GM12878 (cell line): ENCODE results near the gene NCAPH2. TPM values are rescaled to one million over a fixed set of nuclear protein-coding genes. Genes with fewer than 3 reads are reported as not detected.

Source experiments
- CHD1 ChIP-seq: IDR thresholded peaks from 2 replicates; pipeline ENCODE4 v1.6.1; 2012; ENCODE audit warnings: low read depth, low read length, improper control_type of control experiment
- CUX1 ChIP-seq: IDR thresholded peaks from 2 replicates; pipeline ENCODE4 v1.6.1; 2012; ENCODE audit warnings: improper control_type of control experiment, low read depth, low read length; ENCODE audit not compliant: insufficient replicate concordance
- ESRRA ChIP-seq: IDR thresholded peaks from 2 replicates; pipeline ENCODE4 v1.6.1; 2012; ENCODE audit warnings: mild to moderate bottlenecking, low read length, improper control_type of control experiment
- HDGF ChIP-seq: fragments of 450-650 bp; IDR thresholded peaks from 2 replicates; pipeline ENCODE4 v1.6.1; 2016; ENCODE audit warnings: antibody characterized with exemption
- IRF3 ChIP-seq: fragments of 450-650 bp; IDR thresholded peaks from 2 replicates; pipeline ENCODE4 v1.6.1; 2014; ENCODE audit warnings: mild to moderate bottlenecking
- JUNB ChIP-seq: IDR thresholded peaks from 2 replicates; pipeline ENCODE4 v1.6.1; 2016; ENCODE audit warnings: antibody characterized with exemption, mild to moderate bottlenecking
- MTA2 ChIP-seq: fragments of 450-650 bp; IDR thresholded peaks from 2 replicates; pipeline ENCODE4 v1.6.1; 2016; ENCODE audit warnings: low read depth, mild to moderate bottlenecking, moderate library complexity
- NR2C1 ChIP-seq: fragments of 450-650 bp; IDR thresholded peaks from 2 replicates; pipeline ENCODE4 v1.6.1; 2017; ENCODE audit warnings: antibody characterized with exemption, mild to moderate bottlenecking, moderate library complexity
- PAX8 ChIP-seq: fragments of 450-650 bp; IDR thresholded peaks from 2 replicates; pipeline ENCODE4 v1.6.1; 2017; ENCODE audit warnings: mild to moderate bottlenecking, moderate library complexity
- POLR2AphosphoS2 ChIP-seq: IDR thresholded peaks from 2 replicates; pipeline ENCODE4 v1.6.1; 2011; ENCODE audit warnings: low read depth, mild to moderate bottlenecking, low read length, improper control_type of control experiment, moderate library complexity
- POU2F2 ChIP-seq: IDR thresholded peaks from 3 replicates; pipeline ENCODE4 v1.6.1; 2011; ENCODE audit warnings: low read depth, mild to moderate bottlenecking, low read length, borderline replicate concordance
- RAD21 ChIP-seq: IDR thresholded peaks from 2 replicates; pipeline ENCODE4 v1.6.1; 2011; ENCODE audit warnings: mild to moderate bottlenecking, low read depth, low read length, moderate library complexity; ENCODE audit not compliant: insufficient read depth
- SMAD1 ChIP-seq: fragments of 450-650 bp; IDR thresholded peaks from 2 replicates; pipeline ENCODE4 v1.6.1; 2018; ENCODE audit warnings: mild to moderate bottlenecking, low read depth; ENCODE audit not compliant: partially characterized antibody
- STAT3 ChIP-seq: IDR thresholded peaks from 2 replicates; pipeline ENCODE4 v1.6.1; 2011; ENCODE audit warnings: low read depth, low read length, improper control_type of control experiment
- SUZ12 ChIP-seq: fragments of 200-600 bp; sonication (generic); IDR thresholded peaks from one replicate; pipeline ENCODE4 v1.6.1; 2018; ENCODE audit warnings: antibody characterized with exemption, mild to moderate bottlenecking; ENCODE audit not compliant: unreplicated experiment
- TCF12 ChIP-seq: IDR thresholded peaks from 2 replicates; pipeline ENCODE4 v1.6.1; 2011; ENCODE audit warnings: low read depth, mild to moderate bottlenecking, low read length
- ZZZ3 ChIP-seq: IDR thresholded peaks from 2 replicates; pipeline ENCODE4 v1.6.1; 2011; ENCODE audit warnings: low read depth; ENCODE audit not compliant: control insufficient read depth, insufficient read length
- polyA plus RNA-seq, 11 experiments: library from polyadenylated mRNA; depleted of rRNA in 4 of 11; unstranded in 6 of 11; stranded (reverse) in 5 of 11; fragments of >200 nt; fragmentation: Nextera tagmentation in 4 of 11; fragmentation: Illumina TruSeq in 1 of 11; extraction: Ambion mirVana in 4 of 11; extraction: Trizol in 1 of 11; gene quantifications; 1 replicate in 1 of 11; 2 replicates in 10 of 11; pipeline versions ENCODE4 v1.2.1 to v1.2.3, GENCODE V29; 2011 to 2016; ENCODE audit warnings: inconsistent platforms in 2 of 11, missing spikeins in 2 of 11, low read depth in 1 of 11
- total RNA-seq, 4 experiments: library from RNA; depleted of rRNA in 3 of 4; stranded (reverse); fragments of >200 nt in 3 of 4; fragmentation: Illumina TruSeq in 1 of 4; extraction: Trizol in 1 of 4; gene quantifications; 2 replicates each; pipeline versions ENCODE4 v1.2.1 to v1.2.3, GENCODE V29; 2013 to 2021
- TF ChIP-seq, protein P1 (sequence below): IDR thresholded peaks from 2 replicates; pipeline ENCODE4 v1.6.1; 2012; ENCODE audit warnings: mild to moderate bottlenecking, low read depth, low read length
- TF ChIP-seq, protein P2 (sequence below): fragments of 450-650 bp; IDR thresholded peaks from 2 replicates; pipeline ENCODE4 v1.6.1; 2018; ENCODE audit warnings: mild to moderate bottlenecking, low read depth, moderate library complexity; ENCODE audit not compliant: partially characterized antibody

NCAPH2 gene
- total and polyA plus RNA-seq, 10 of the 15 experiments (the other 5 are each of a cell fraction or from before 2014, with no cell fraction given) = 5.0 to 110 (median 59.9) TPM

- TF ChIP-seq, protein P1, sequence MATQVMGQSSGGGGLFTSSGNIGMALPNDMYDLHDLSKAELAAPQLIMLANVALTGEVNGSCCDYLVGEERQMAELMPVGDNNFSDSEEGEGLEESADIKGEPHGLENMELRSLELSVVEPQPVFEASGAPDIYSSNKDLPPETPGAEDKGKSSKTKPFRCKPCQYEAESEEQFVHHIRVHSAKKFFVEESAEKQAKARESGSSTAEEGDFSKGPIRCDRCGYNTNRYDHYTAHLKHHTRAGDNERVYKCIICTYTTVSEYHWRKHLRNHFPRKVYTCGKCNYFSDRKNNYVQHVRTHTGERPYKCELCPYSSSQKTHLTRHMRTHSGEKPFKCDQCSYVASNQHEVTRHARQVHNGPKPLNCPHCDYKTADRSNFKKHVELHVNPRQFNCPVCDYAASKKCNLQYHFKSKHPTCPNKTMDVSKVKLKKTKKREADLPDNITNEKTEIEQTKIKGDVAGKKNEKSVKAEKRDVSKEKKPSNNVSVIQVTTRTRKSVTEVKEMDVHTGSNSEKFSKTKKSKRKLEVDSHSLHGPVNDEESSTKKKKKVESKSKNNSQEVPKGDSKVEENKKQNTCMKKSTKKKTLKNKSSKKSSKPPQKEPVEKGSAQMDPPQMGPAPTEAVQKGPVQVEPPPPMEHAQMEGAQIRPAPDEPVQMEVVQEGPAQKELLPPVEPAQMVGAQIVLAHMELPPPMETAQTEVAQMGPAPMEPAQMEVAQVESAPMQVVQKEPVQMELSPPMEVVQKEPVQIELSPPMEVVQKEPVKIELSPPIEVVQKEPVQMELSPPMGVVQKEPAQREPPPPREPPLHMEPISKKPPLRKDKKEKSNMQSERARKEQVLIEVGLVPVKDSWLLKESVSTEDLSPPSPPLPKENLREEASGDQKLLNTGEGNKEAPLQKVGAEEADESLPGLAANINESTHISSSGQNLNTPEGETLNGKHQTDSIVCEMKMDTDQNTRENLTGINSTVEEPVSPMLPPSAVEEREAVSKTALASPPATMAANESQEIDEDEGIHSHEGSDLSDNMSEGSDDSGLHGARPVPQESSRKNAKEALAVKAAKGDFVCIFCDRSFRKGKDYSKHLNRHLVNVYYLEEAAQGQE = no peak
- TF ChIP-seq CHD1 (no peak), POLR2AphosphoS2 (peak; percentile 76), HDGF (0 out of 2 replicates have a peak, but pooled peaks have one; percentile 54), RAD21 (no peak), CUX1 (no peak), ZZZ3 (no peak), TCF12 (no peak), SMAD1 (no peak), NR2C1 (no peak), ESRRA (no peak), MTA2 (0 out of 2 replicates have a peak, but pooled peaks have one; percentile 16), IRF3 (no peak), POU2F2 (0 out of 3 replicates have a peak, but pooled peaks have one; percentile 5), STAT3 (no peak), PAX8 (no peak), SUZ12 (no peak), JUNB (no peak)
- TF ChIP-seq, protein P2, sequence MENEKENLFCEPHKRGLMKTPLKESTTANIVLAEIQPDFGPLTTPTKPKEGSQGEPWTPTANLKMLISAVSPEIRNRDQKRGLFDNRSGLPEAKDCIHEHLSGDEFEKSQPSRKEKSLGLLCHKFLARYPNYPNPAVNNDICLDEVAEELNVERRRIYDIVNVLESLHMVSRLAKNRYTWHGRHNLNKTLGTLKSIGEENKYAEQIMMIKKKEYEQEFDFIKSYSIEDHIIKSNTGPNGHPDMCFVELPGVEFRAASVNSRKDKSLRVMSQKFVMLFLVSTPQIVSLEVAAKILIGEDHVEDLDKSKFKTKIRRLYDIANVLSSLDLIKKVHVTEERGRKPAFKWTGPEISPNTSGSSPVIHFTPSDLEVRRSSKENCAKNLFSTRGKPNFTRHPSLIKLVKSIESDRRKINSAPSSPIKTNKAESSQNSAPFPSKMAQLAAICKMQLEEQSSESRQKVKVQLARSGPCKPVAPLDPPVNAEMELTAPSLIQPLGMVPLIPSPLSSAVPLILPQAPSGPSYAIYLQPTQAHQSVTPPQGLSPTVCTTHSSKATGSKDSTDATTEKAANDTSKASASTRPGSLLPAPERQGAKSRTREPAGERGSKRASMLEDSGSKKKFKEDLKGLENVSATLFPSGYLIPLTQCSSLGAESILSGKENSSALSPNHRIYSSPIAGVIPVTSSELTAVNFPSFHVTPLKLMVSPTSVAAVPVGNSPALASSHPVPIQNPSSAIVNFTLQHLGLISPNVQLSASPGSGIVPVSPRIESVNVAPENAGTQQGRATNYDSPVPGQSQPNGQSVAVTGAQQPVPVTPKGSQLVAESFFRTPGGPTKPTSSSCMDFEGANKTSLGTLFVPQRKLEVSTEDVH = no peak
These were observed 21.4 kb downstream of the NCAPH2 start (continued) for GRCh38 chr22:50529416-50529896.
